Neural progenitor cell (in vitro differentiated cells): ENCODE measurements around the gene HDLBP. TPM values are rescaled to one million over a fixed set of nuclear protein-coding genes. Genes with fewer than 3 reads are reported as not detected.

ENCODE experiments used
- DNase-seq: peaks from one replicate; pipeline ENCODE4 v3.0.0-alpha.2; 2016; ENCODE audit warnings: low spot score
- H2AFZ ChIP-seq: fragments of 200-600 bp; sonication (generic); replicated peaks from 2 replicates; pipeline ENCODE4 v1.6.1; 2016; ENCODE audit warnings: antibody characterized with exemption
- H3F3A ChIP-seq: fragments of 200-600 bp; sonication (generic); 2 replicates; pipeline ENCODE4 v1.6.1; 2016; ENCODE audit warnings: antibody characterized with exemption, low read depth
- H3K27ac ChIP-seq: fragments of 200-600 bp; sonication (generic); 2 replicates; pipeline ENCODE4 v1.5.1; 2016; ENCODE audit warnings: mild to moderate bottlenecking
- H3K27me3 ChIP-seq: fragments of 200-600 bp; sonication (generic); 2 replicates; pipeline ENCODE4 v1.6.1; 2016; ENCODE audit warnings: mild to moderate bottlenecking, moderate library complexity
- H3K36me3 ChIP-seq: fragments of 200-600 bp; sonication (generic); 2 replicates; pipeline ENCODE4 v1.5.1; 2016
- H3K4me1 ChIP-seq: fragments of 200-600 bp; sonication (generic); 2 replicates; pipeline ENCODE4 v1.6.1; 2016; ENCODE audit warnings: mixed run types
- H3K4me2 ChIP-seq: fragments of 200-600 bp; sonication (generic); 2 replicates; pipeline ENCODE4 v1.6.1; 2016
- H3K4me3 ChIP-seq: fragments of 200-600 bp; sonication (generic); 2 replicates; pipeline ENCODE4 v1.5.1; 2016
- H3K79me2 ChIP-seq: fragments of 200-600 bp; sonication (generic); 2 replicates; pipeline ENCODE4 v1.6.1; 2016; ENCODE audit warnings: low read depth
- H3K9ac ChIP-seq: fragments of 200-600 bp; sonication (generic); 2 replicates; pipeline ENCODE4 v1.6.1; 2016
- H3K9me3 ChIP-seq: fragments of 200-600 bp; sonication (generic); 2 replicates; pipeline ENCODE4 v1.5.1; 2016; ENCODE audit warnings: low read depth
- H4K20me1 ChIP-seq: fragments of 200-600 bp; sonication (generic); 2 replicates; pipeline ENCODE4 v1.6.1; 2016; ENCODE audit warnings: low read depth
- H3K27ac Mint-ChIP-seq: 3 replicates; pipeline ENCODE4 v1.8.0; 2021; ENCODE audit warnings: mixed read lengths
- H3K27me3 Mint-ChIP-seq: 2 replicates; pipeline ENCODE4 v1.8.0; 2022; ENCODE audit warnings: low read depth, mild to moderate bottlenecking, inconsistent platforms, moderate library complexity, mixed read lengths; ENCODE audit not compliant: insufficient read depth
- H3K36me3 Mint-ChIP-seq: 3 replicates; pipeline ENCODE4 v1.8.0; 2021; ENCODE audit warnings: mixed read lengths
- H3K4me1 Mint-ChIP-seq: 3 replicates; pipeline ENCODE4 v1.8.0; 2021; ENCODE audit warnings: mixed read lengths
- H3K4me3 Mint-ChIP-seq: 3 replicates; pipeline ENCODE4 v1.8.0; 2021; ENCODE audit warnings: mild to moderate bottlenecking, moderate library complexity, mixed read lengths
- H3K9me3 Mint-ChIP-seq: 3 replicates; pipeline ENCODE4 v1.8.0; 2020; ENCODE audit warnings: mixed read lengths
- EZH2 ChIP-seq: fragments of 200-600 bp; sonication (generic); IDR thresholded peaks from 2 replicates; pipeline ENCODE4 v1.6.1; 2017; ENCODE audit warnings: antibody characterized with exemption, mild to moderate bottlenecking, moderate library complexity
- EZH2phosphoT487 ChIP-seq: fragments of 200-600 bp; sonication (generic); IDR thresholded peaks from 2 replicates; pipeline ENCODE4 v1.6.1; 2017; ENCODE audit warnings: antibody characterized with exemption
- total RNA-seq: library from RNA; depleted of rRNA; stranded (reverse); fragments of >200 nt; gene quantifications from 2 replicates; pipeline ENCODE4 v1.2.3, GENCODE V29; 2015; ENCODE audit warnings: low replicate concordance
- TF ChIP-seq, protein P1 (sequence below): fragments of 200-600 bp; sonication (generic); IDR thresholded peaks from 2 replicates; pipeline ENCODE4 v1.5.1; 2017; ENCODE audit warnings: antibody characterized with exemption, mild to moderate bottlenecking

Gene HDLBP
- total RNA-seq, 1 donor from 2014 or later: 251 TPM

DNA sequence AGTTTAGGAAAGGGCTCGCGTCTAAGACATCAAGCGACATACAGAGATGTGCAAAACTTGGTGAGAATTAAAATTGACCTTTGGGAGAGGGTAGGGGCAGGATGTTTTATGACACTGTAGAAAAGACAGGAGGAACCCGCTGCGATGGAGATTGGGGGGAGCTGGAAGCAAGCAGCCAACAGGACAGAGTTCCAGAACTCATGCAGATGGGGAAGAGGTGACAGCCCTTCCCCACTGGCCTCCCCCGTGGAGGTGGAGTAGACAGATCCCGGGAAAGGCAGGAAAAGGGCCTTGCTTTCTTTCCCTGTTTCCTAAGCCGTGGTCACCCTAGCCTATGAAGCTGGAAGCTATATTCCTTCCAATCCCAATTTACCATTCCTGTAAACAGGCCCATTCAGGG lies 87.9 kb downstream of the HDLBP start:
- H3K27ac Mint-ChIP-seq: peak overlapping the region; percentile 13
- peaks cover 26% of the 10 kb centered on the region for H3K36me3 Mint-ChIP-seq
- H3K27me3 ChIP-seq: no peaks in the 10 kb centered on the region
- H4K20me1 ChIP-seq: peaks cover 8% of the 10 kb centered on the region
- no peak for DNase-seq
- TF ChIP-seq EZH2phosphoT487 (no peak), EZH2 (no peak)
- TF ChIP-seq, protein P1, sequence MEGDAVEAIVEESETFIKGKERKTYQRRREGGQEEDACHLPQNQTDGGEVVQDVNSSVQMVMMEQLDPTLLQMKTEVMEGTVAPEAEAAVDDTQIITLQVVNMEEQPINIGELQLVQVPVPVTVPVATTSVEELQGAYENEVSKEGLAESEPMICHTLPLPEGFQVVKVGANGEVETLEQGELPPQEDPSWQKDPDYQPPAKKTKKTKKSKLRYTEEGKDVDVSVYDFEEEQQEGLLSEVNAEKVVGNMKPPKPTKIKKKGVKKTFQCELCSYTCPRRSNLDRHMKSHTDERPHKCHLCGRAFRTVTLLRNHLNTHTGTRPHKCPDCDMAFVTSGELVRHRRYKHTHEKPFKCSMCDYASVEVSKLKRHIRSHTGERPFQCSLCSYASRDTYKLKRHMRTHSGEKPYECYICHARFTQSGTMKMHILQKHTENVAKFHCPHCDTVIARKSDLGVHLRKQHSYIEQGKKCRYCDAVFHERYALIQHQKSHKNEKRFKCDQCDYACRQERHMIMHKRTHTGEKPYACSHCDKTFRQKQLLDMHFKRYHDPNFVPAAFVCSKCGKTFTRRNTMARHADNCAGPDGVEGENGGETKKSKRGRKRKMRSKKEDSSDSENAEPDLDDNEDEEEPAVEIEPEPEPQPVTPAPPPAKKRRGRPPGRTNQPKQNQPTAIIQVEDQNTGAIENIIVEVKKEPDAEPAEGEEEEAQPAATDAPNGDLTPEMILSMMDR: no peak
- peaks cover 10% of the 10 kb centered on the region for H3K4me1 ChIP-seq
- no peaks in the 10 kb centered on the region for H3K36me3 ChIP-seq
- peaks cover 27% of the 10 kb centered on the region for H3K4me1 Mint-ChIP-seq
- H3K9me3 Mint-ChIP-seq: no peaks in the 10 kb centered on the region
- no peak overlapping the region for H3K4me3 Mint-ChIP-seq
- peaks cover 9% of the 10 kb centered on the region for H3K27me3 Mint-ChIP-seq
- no peaks in the 10 kb centered on the region for H3K79me2 ChIP-seq
- H3K9me3 ChIP-seq: no peaks in the 10 kb centered on the region
- peaks cover 11% of the 10 kb centered on the region for H3F3A ChIP-seq
- H3K9ac ChIP-seq: no peak overlapping the region
- no peak overlapping the region for H3K27ac ChIP-seq
- no peak overlapping the region for H3K4me3 ChIP-seq
- no peak overlapping the region for H2AFZ ChIP-seq
- H3K4me2 ChIP-seq: no peak overlapping the region

DNA sequence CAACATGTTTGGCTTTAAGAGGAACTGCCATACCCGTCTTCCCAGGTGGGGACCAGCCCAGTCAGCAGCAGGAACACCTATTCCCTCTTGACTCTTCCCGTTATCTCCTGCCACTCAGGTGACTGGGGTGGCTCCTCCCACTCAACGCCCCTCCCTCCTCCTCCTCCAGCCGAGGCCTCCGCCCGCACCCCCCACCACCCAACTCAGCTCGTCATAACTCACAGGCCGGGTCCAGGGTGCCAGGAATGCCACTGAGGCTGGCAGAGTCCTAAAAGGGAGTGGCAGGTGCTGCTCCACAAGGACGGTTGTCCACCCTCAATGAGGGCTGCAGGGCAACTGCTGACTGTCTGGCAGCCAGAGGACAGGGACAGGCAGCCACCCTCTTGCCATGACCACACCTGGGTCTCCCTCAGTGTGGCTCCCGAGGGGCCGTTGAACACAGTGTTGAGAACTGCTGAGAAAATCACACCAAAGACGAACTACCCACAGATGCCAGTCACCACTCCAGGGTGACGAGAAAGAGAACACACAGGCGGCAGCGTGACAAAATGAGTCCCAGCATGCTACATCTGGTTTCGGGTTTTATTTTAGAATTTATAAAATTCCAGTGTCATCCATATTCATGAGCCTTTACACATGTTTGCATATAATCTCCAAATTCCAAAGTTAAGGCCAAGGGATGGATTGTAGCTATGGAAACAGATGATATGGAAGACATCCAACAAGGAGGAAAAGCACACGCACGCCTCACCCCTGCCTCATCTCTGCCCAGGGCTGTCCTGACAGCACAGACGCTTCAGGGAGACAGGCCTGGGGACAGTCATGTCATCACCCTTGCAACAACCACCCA lies 88.5 kb downstream of the HDLBP start:
- Mint-ChIP-seq H3K4me3 (no peak overlapping the region), H3K27me3 (peaks cover 12% of the 10 kb centered on the region), H3K9me3 (no peaks in the 10 kb centered on the region), H3K36me3 (peaks cover 25% of the 10 kb centered on the region), H3K27ac (peak overlapping the region; percentile 13), H3K4me1 (peaks cover 30% of the 10 kb centered on the region)
- TF ChIP-seq, protein P1: no peak
- TF ChIP-seq EZH2 (no peak), EZH2phosphoT487 (no peak)
- Histone ChIP-seq H4K20me1 (peaks cover 6% of the 10 kb centered on the region), H3K9me3 (no peaks in the 10 kb centered on the region), H3K9ac (no peak overlapping the region), H3K4me3 (no peak overlapping the region), H3F3A (peaks cover 11% of the 10 kb centered on the region), H3K4me2 (no peak overlapping the region), H2AFZ (no peak overlapping the region), H3K27me3 (no peaks in the 10 kb centered on the region), H3K79me2 (no peaks in the 10 kb centered on the region), H3K27ac (no peak overlapping the region), H3K36me3 (no peaks in the 10 kb centered on the region), H3K4me1 (peaks cover 10% of the 10 kb centered on the region)
- no peak for DNase-seq

DNA sequence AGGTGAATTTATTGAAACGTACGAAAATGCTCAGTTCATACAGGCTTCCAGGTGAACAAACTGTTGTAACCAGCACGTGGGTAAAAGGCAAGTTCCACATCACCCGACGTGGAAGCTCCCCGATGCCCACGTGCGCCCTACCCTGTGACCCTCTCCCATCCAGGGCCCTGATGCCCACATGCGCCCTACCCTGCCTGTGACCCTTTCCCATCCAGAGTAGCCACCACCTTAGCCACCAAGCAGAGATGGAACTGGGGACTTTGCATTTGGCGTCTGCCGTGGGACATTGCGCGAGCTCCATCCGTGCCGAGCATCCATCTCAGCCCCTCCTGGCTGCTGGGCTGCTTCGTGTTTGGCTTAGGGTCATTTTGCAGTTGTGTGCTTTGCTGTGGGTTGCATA lies 89.5 kb downstream of the HDLBP start:
- Histone ChIP-seq H3F3A (peaks cover 11% of the 10 kb centered on the region), H3K4me3 (no peak overlapping the region), H3K9ac (no peak overlapping the region), H3K36me3 (no peaks in the 10 kb centered on the region), H3K4me1 (peaks cover 10% of the 10 kb centered on the region), H3K27ac (no peak overlapping the region), H3K4me2 (no peak overlapping the region), H2AFZ (no peak overlapping the region), H3K9me3 (no peaks in the 10 kb centered on the region), H3K79me2 (no peaks in the 10 kb centered on the region), H3K27me3 (no peaks in the 10 kb centered on the region), H4K20me1 (peaks cover 4% of the 10 kb centered on the region)
- H3K9me3 Mint-ChIP-seq: no peaks in the 10 kb centered on the region
- DNase-seq: no peak
- H3K4me1 Mint-ChIP-seq: peaks cover 30% of the 10 kb centered on the region
- TF ChIP-seq EZH2 (no peak), EZH2phosphoT487 (no peak)
- TF ChIP-seq, protein P1: no peak
- H3K27me3 Mint-ChIP-seq: peaks cover 10% of the 10 kb centered on the region
- no peak overlapping the region for H3K27ac Mint-ChIP-seq
- H3K36me3 Mint-ChIP-seq: peaks cover 18% of the 10 kb centered on the region
- no peak overlapping the region for H3K4me3 Mint-ChIP-seq
